ENCODE measurements around the gene PRODH2. TPM values are rescaled to one million over a fixed set of nuclear protein-coding genes. Genes with fewer than 3 reads are reported as not detected.

PRODH2 gene
- total and polyA plus RNA-seq, 10 of the 15 experiments (the other 5 are each of a cell fraction or from before 2014, with no cell fraction given): 0.07 TPM; not detected in 9

DNA sequence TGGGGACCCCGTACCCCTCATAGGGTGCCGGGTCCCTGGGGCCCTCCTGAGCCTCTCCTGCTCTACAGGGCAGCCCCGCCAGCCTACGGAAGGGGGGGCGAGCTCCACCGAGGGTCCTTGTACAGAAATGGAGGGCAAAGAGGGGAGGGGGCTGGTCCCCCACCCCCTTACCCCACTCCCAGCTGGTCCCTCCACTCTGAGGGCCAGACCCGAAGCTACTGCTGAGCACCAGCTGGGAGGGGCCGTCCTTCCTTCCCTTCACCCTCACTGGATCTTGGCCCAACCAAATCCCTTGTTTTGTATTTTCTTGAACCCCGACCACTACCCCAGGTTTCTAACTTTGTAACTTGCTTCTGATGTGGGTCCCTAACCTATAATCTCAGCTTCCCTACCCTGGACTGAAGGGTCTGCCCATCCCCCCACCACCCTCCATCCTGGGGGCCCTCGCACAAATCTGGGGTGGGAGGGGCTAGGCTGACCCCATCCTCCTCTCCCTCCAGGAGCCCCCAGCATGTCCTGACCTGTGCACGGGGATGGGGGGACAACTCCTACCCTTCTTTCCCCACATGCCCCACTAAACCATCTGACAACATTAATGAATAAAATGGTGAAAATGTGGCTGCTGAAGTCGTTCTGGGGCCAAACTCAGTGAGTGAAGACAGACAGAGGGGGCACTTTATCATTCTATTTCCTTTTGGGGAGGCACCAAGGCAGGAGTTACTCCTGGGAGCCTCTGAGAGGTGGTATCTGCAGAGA lies 24.3 kb downstream of the PRODH2 start:
- ChIA-PET RAD21 (ENCODE audit: unreplicated experiment) (no interaction called here), POLR2A (no interaction called here), CTCF (interaction anchor here (1.5 to 3.1 kb wide), 2 partner anchors 12 to 94 kb away, joined by 3 to 12 read pairs; no protein-coding TSS in a partner anchor), SMC1A (ENCODE audit: uncharacterized antibody, unreplicated experiment) (no interaction called here)
- FAIRE-seq: no peak
- no peaks in the 10 kb centered on the region for H4K20me1 ChIP-seq (ENCODE audit: control insufficient read depth, insufficient read depth)
- no peak overlapping the region for H3K4me2 ChIP-seq (ENCODE audit: control insufficient read depth, insufficient read depth)
- H2AFZ ChIP-seq (ENCODE audit: control insufficient read depth, low read depth, low read length): no peak overlapping the region
- no peak overlapping the region for H3K27ac ChIP-seq (ENCODE audit: control insufficient read depth, insufficient read depth)
- no peaks in the 10 kb centered on the region for H3K9me3 ChIP-seq (replicated peaks; ENCODE audit: control insufficient read depth, insufficient read depth, low read length)
- intact Hi-C loops (cut with micrococcal nuclease; ENCODE audit: unreplicated experiment): no loop called here
- H3K9ac ChIP-seq (ENCODE audit: control insufficient read depth, insufficient read depth, low read length): no peak overlapping the region
- H3K27me3 ChIP-seq (replicated peaks in 1 of 2; ENCODE audit: control insufficient read depth in 2 of 2, insufficient read depth in 2 of 2, low read length in 1 of 2): no peaks in the 10 kb centered on the region; a peak in 1 of 4 replicates
- no peaks in the 10 kb centered on the region for H3K79me2 ChIP-seq (ENCODE audit: control insufficient read depth, insufficient read depth, low read length)
- no peaks in the 10 kb centered on the region for H3K36me3 ChIP-seq (ENCODE audit: control insufficient read depth in 2 of 2, insufficient read depth in 2 of 2, low read length in 1 of 2)
- no peak for ATAC-seq
- in situ Hi-C loops (cut with MboI): no loop called here
- 56% methylated on average over 12 of the region's 12 CpGs for WGBS (ENCODE audit: insufficient coverage, insufficient replicate concordance, low lambda C conversion rate, missing lambda C conversion rate)
- DNase-seq (ENCODE audit: low read depth, low spot score): no peak
- BruUV-seq (replicated peaks): no TSS peak
- no peak overlapping the region for H3K4me3 ChIP-seq
- TF ChIP-seq, protein P1, sequence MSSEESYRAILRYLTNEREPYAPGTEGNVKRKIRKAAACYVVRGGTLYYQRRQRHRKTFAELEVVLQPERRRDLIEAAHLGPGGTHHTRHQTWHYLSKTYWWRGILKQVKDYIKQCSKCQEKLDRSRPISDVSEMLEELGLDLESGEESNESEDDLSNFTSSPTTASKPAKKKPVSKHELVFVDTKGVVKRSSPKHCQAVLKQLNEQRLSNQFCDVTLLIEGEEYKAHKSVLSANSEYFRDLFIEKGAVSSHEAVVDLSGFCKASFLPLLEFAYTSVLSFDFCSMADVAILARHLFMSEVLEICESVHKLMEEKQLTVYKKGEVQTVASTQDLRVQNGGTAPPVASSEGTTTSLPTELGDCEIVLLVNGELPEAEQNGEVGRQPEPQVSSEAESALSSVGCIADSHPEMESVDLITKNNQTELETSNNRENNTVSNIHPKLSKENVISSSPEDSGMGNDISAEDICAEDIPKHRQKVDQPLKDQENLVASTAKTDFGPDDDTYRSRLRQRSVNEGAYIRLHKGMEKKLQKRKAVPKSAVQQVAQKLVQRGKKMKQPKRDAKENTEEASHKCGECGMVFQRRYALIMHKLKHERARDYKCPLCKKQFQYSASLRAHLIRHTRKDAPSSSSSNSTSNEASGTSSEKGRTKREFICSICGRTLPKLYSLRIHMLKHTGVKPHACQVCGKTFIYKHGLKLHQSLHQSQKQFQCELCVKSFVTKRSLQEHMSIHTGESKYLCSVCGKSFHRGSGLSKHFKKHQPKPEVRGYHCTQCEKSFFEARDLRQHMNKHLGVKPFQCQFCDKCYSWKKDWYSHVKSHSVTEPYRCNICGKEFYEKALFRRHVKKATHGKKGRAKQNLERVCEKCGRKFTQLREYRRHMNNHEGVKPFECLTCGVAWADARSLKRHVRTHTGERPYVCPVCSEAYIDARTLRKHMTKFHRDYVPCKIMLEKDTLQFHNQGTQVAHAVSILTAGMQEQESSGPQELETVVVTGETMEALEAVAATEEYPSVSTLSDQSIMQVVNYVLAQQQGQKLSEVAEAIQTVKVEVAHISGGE (CRISPR knock-in tag; IDR thresholded peaks at IDR 0.05): no peak
- TF ChIP-seq IKZF1 (conservative IDR thresholded peaks at IDR 0.05) (no peak), NR2C2 (IDR thresholded peaks at IDR 0.05; ENCODE audit: borderline replicate concordance, control insufficient read depth, insufficient read length, low read depth) (no peak), POLR2AphosphoS5 (IDR thresholded peaks at IDR 0.05; ENCODE audit: low read length) (no peak), FOS (IDR thresholded peaks at IDR 0.05; ENCODE audit: borderline replicate concordance, extremely low read depth, insufficient read length) (no peak), ESRRA (IDR thresholded peaks at IDR 0.05; ENCODE audit: low read length) (no peak), RBBP5 (conservative IDR thresholded peaks at IDR 0.05) (no peak), TCF12 (IDR thresholded peaks at IDR 0.05; ENCODE audit: low read depth, low read length) (no peak), MXI1 (IDR thresholded peaks at IDR 0.05; ENCODE audit: low read depth, low read length) (no peak), SMC3 (IDR thresholded peaks at IDR 0.05; ENCODE audit: borderline replicate concordance, low read length) (no peak), SPI1 (IDR thresholded peaks at IDR 0.05; ENCODE audit: borderline replicate concordance, insufficient read depth, low read depth, low read length) (no peak)
- TF ChIP-seq, protein P2, sequence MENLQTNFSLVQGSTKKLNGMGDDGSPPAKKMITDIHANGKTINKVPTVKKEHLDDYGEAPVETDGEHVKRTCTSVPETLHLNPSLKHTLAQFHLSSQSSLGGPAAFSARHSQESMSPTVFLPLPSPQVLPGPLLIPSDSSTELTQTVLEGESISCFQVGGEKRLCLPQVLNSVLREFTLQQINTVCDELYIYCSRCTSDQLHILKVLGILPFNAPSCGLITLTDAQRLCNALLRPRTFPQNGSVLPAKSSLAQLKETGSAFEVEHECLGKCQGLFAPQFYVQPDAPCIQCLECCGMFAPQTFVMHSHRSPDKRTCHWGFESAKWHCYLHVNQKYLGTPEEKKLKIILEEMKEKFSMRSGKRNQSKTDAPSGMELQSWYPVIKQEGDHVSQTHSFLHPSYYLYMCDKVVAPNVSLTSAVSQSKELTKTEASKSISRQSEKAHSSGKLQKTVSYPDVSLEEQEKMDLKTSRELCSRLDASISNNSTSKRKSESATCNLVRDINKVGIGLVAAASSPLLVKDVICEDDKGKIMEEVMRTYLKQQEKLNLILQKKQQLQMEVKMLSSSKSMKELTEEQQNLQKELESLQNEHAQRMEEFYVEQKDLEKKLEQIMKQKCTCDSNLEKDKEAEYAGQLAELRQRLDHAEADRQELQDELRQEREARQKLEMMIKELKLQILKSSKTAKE (IDR thresholded peaks at IDR 0.05; ENCODE audit: low read depth, poor library complexity, severe bottlenecking): no peak
- TF ChIP-seq, protein P3, sequence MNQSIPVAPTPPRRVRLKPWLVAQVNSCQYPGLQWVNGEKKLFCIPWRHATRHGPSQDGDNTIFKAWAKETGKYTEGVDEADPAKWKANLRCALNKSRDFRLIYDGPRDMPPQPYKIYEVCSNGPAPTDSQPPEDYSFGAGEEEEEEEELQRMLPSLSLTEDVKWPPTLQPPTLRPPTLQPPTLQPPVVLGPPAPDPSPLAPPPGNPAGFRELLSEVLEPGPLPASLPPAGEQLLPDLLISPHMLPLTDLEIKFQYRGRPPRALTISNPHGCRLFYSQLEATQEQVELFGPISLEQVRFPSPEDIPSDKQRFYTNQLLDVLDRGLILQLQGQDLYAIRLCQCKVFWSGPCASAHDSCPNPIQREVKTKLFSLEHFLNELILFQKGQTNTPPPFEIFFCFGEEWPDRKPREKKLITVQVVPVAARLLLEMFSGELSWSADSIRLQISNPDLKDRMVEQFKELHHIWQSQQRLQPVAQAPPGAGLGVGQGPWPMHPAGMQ (IDR thresholded peaks at IDR 0.05; ENCODE audit: borderline replicate concordance): no peak
- no peaks in the 10 kb centered on the region for H3K4me1 ChIP-seq (ENCODE audit: control insufficient read depth, insufficient read depth, low read length)
